HG03354 (cell line): ENCODE measurements around the gene PDE1C.

Source experiments
- ATAC-seq: cut with Tn5 transposase; IDR thresholded peaks from one replicate; pipeline ENCODE4 v1.9.1; 2021; ENCODE audit warnings: mild to moderate bottlenecking; ENCODE audit not compliant: unreplicated experiment, poor library complexity, severe bottlenecking

The PDE1C gene

GRCh38 chr7:32047801-32048200 lies 22.4 kb downstream of the PDE1C start:
- ATAC-seq = no peak

DNA sequence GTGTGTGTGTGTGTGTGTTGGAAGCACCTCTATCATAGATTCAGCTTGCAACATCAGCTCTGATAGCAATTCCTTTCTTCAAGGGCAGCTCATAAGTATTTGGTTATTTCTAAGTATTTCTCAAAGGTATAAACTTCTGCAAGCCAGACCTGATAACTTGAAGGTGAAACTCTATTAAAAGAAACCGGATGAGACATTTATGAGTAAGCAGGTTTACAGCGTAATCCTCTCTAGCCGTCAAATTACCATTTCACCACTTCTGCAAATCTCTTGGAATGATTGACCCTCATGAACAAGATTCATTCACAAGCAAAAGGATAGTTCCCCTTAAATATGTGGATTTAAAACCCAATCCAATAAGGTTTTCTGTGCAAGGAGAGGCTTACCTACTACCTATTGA lies 23.1 kb downstream of the PDE1C start:
- ATAC-seq = peak; percentile 59

- no peak for ATAC-seq
Measured at GRCh38 chr7:32045228-32045627, 25.0 kb downstream of the PDE1C start.

DNA sequence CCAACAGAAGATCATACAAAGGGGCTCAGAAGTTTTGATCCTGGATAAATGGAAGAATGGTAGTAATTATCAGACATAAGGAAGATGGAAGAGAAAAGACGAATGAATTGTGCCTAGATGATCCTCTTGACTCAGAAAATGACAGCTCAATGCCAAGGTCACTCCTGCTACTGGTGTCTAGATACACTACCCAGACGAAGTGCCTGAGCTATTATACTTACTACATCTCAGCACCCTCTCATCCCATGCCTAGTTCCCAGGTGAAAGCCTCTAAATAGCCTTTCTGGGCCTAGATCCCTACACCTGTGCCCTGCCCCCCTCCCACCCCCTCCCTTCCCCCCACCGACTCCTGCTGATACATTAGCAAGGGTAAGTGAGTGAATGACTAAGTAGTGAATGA lies 25.5 kb downstream of the PDE1C start:
- no peak for ATAC-seq

GRCh38 chr7:32043688-32044087 lies 26.5 kb downstream of the PDE1C start:
- peak; percentile 55 for ATAC-seq

DNA sequence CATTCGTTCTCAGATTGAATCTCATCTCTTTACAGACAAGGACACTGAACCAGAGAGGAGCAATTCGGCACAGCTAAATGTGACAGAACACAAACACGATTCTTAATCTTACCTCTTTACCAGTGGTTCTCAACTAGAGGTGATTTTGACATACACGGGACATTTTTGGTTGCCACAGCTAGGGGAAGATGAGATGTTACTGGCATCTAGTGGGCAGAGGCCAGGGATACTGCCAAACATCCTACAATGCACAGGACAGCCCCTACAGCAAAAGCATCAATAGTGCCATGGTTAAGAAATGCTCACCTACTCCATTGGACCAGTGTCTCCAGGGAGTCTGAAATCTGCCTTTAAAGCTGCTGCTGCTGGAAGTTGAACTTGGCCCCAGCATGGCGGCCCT lies 27.3 kb downstream of the PDE1C start:
- no peak for ATAC-seq

DNA sequence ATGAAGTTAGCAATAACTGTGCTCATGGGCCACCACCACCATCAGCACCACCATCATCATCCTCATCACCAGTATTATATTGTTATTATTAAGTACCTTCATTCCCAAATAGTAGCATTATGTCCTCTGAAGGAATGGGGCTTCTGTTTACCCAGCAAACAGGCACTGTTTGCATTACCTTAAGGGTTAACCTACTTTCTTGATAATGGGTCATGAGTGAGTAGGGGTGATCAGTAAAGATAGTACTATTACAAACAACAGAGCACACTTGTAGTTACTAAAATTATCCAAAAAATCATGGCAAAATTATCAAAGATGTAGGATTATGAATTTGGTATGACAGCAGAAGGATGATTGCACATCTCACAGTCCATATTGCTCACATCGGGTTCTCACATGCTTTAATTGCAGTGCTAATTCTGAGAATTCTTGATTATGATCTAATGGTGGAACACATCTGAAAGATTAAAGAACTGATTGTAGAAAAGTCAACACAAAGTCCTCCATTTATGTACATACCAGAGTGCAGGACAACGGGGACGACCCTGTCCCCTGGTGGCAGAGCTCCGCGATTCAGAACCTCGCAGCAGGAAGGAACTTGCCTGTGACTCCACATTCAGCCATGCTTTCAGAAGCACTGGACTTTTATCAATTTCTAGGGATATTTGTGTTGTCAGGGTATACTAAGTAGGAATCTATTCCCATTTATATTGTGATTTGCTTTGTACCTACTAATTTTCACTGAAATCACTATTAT lies 31.0 kb downstream of the PDE1C start:
- no peak for ATAC-seq

- peak; percentile 82 for ATAC-seq
Measured at GRCh38 chr7:32037650-32038198, 32.5 kb downstream of the PDE1C start.

GRCh38 chr7:32036557-32036956 lies 33.6 kb downstream of the PDE1C start:
- ATAC-seq = peak; percentile 50

GRCh38 chr7:32034052-32034451 lies 36.2 kb downstream of the PDE1C start:
- ATAC-seq = no peak

DNA sequence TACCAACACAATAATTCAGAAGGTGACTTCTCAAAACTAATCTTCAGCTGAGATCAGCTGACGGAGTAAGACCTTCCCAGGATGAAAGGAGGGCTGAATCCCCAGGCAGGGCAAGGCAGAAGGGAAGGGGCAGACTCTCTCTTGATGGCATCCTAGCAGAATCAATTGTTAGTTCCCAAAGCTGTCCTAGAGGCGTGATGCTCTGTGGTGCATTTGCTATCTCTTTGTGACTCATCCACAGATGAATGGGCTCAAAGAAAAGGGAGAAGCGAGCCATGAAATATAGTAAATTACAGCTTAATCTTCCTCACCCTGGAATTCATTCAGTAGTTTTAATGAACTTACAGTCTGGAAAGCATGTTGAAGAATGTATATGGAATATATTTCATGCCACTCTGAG lies 37.2 kb downstream of the PDE1C start:
- no peak for ATAC-seq

- ATAC-seq = no peak
Measured at GRCh38 chr7:32032211-32032610, 38.0 kb downstream of the PDE1C start.

GRCh38 chr7:32030904-32031692 lies 39.1 kb downstream of the PDE1C start:
- no peak for ATAC-seq

- ATAC-seq = no peak
Measured at GRCh38 chr7:32026083-32026425, 44.2 kb downstream of the PDE1C start.

DNA sequence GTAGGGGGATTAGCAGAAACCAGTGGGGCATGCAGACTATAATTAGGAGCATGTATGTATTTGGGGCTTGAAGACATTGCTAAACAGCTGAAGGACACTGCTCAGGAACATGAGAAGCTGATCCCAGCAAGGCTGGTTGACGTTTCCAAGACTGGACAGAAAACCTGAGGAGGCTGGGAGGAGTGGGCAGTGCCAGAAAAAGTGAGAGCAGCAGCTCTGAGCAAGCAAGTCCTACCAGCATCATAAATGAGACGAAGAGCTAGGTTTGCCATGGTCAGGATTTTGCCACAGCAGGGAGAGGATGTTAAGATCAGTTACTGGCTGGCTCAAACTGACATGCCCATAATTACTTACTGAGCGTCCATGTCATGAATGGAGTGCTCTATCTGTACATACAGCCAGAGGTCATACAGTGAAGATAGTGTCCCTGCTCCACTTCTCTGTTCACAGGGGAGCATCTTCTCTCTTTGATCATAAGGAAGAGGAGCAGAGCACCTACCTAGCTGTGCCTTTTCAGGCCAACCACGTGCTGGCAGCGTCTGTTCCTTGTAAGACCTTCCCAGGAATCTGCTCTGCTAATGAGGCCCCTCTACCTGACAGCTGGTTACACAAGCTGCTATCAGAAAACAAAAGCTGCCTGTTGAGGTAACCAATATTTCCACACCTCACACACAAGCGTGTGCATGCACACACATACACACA lies 44.7 kb downstream of the PDE1C start:
- no peak for ATAC-seq

DNA sequence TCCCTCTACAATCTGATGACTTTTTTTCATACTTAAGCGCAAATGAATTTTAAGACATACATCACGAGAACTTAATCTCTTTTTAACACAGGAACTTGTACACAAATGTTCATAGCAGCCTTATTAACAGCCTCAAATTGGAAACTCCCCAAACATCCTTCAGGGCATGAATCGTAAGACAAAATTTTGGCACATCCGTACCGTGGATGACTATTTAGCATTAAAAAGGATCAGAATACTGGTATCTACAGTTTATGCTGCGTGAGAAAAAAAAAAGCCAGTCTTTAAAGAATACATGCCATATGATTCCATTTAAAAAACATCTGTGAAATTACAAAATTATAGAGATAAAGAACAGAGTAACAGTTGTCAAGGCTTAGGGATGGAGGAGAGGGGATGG lies 46.8 kb downstream of the PDE1C start:
- no peak for ATAC-seq

DNA sequence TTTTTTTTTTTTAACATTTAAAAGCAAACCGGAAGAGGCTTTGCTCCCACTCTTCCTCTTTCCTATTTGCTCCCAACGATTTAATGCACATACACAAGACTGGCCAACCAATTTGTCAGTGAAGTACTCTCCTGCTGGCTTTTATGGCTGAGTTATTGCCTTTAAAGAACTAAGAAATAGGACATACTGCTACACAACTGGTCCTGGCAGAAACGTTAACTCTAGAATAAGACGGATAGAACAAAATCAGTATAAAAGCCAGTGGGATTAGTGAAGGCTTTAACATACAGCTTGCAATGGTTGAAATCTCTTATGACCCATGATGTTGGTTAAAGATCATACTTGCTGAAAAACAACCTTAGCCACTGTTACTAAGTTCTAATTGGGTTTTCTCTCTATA lies 47.2 kb downstream of the PDE1C start:
- ATAC-seq = no peak

GRCh38 chr7:32020551-32021159 lies 49.6 kb downstream of the PDE1C start:
- no peak for ATAC-seq

DNA sequence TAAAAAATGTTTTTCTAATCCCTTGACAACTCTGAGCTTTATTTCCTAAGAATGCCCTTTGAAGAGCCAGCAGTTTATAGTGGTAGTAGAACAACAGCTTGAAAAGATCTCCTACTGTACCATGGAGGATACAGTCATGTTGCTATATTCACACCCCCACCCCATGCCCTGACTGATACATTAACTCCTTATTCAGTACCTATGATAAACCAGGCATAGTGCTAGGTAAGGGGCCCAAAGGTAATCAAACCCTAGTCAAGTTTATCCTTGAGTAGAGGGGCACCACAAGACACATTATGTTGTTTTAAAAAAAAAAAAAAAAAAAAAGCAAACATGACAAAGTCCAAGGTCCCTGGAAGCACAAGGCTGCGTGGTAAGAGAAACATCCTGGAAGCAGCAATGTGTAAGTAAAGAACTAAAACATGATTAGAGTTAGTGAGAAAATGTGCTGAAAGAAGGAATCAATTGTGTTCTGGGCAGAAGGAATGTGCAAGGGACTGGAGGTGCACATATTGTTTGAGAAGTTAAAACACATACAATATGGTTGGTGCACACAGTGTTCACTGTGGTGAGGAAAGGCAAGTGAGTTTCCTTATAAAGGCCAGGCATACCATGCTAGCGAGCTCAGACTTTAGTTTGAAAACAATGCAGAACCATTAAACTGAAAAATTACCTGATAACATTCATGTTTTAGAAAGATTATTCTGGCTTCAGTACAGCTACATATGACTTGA lies 51.2 kb downstream of the PDE1C start:
- no peak for ATAC-seq
